HS-27A (cell line): ENCODE results near the gene CELF4.
A peak's percentile ranks its signal among the peaks of the same experiment; 100 is the strongest.

Source experiments
- DNase-seq: peaks from one replicate; pipeline ENCODE4 v3.0.0-alpha.2; 2012; ENCODE audit warnings: low read depth, missing footprints

Gene CELF4

GRCh38 chr18:37280701-37281393 is 284.8 kb downstream of the CELF4 start:
- DNase-seq = no peak

- no peak for DNase-seq
Observed at GRCh38 chr18:37277804-37278203, 287.8 kb downstream of the CELF4 start.

DNA sequence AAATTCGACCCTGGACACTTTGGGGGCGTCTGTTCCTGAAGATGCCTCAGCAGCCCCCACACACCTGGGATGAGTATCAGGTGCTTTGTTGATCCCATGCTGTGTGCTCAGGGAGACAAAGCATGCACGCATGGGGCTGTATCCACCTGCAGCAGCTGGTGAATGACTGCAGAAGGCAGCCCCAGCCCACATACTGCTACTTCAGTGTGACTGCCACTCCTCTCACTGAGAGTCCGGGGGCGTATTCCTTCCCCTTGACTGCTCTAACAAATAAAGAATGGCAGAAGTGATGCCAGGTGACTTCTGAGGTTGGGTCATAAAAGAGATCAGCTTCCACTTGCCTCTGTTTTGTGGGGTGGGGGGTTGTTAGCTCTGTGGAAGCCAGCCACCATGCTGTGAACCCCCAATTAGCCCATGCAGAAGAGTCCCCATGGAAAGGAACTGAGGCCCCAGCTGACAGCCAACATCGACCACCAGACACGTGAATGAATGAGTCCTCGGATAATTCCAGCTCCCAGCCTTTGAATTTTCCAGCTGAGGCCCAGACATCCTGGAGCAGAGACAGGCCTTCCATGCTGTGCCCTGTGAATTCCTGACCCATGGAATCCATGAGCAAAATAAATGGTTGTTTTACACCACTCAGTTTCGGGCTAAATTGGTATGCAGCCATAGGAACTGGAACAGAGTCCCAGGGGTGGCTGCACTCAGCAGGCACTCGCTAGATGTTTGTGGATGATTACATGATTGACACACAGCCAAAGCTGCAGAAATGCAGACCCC is 289.3 kb downstream of the CELF4 start:
- no peak for DNase-seq

- no peak for DNase-seq
Observed at GRCh38 chr18:37275237-37275741, 290.3 kb downstream of the CELF4 start.

DNA sequence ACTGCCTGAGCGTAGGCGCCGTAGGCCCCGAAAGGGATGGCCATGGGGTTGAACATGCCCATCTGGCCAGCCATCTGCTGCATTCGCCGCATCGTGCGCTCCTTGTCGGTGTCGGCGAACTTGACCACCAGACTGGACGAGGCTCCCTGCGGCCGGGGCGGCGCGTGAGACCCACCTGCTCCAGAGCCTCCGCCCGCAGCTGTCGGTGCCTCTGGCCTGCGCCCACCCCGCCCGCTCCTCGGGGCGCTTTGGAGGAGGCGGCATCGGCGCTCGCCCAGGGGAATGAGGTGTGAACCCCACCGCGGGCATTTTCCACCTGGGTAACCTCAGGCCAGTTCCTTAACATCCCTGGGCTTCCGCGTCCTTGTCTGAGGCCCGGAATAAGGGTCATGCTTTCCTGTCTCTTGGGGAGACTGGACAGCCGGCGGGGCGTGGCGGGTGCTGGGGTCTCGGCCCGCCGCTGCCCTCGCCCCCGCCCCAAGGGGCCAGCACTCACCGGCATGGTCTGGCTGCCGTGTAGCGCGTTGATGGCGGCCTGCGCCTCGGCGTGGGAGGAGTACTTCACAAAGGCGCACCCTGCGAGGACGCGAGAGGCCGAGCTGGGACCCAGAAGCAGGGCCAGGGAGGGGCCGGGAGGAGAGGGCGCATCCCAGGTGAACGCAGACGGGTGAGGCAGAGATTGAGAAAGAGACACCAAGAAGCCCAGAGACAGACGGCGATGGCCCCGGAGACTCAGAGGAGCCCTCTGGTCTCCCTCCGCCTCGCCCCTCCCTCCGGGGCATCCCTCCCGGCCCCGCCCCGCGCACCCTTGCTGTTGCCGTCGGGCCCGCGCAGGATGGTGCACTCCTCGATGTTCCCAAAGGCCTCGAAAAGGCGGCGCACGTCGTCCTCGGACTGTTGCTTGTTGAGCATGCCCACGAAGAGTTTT is 291.0 kb downstream of the CELF4 start:
- DNase-seq = no peak

DNA sequence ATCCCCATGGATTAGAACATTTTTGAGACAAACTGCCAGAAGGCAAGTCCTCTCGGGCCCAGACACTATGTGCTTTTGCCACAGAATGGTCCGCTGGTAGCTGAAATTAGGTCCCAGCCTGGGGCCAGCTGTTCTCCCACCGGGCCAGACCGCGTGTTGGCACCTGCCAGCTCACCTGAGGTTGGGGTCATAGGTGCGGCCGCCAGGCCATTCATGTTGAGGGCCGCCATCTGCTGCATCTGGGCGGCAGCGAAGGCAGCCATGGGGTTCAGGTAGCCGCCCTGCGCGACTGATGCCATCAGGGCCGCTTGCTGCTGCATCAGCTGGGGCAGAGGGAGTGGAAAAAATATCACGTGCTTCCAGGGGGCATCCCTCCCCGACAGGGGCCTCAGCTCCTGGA is 292.8 kb downstream of the CELF4 start:
- DNase-seq = no peak

GRCh38 chr18:37272226-37272625 is 293.4 kb downstream of the CELF4 start:
- DNase-seq = no peak

GRCh38 chr18:37270666-37271052 is 294.9 kb downstream of the CELF4 start:
- no peak for DNase-seq

GRCh38 chr18:37270038-37270665 is 295.4 kb downstream of the CELF4 start:
- DNase-seq = peak; percentile 8

- no peak for DNase-seq
Observed at GRCh38 chr18:37266290-37266689, 299.3 kb downstream of the CELF4 start.

DNA sequence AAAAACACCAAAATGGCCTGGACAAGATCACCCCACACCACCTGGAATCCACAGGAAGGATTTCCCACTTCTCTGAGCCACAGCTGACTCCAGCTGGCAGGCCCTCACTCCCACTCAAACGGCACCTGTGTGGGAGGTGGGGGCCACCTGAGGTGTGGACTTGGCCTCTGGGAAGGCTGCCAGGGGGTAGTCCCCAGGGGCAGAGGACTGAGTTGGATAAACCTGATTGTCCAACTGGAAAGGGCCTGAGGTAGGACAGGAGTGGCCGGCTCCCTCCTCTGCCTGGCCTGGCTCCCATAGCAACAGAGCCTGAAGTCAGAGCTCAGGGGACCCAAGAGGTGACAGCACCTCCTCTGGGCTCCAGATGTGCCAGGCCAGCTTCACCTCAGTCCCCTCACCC is 300.2 kb downstream of the CELF4 start:
- DNase-seq = no peak

GRCh38 chr18:37264956-37265355 is 300.6 kb downstream of the CELF4 start:
- no peak for DNase-seq

DNA sequence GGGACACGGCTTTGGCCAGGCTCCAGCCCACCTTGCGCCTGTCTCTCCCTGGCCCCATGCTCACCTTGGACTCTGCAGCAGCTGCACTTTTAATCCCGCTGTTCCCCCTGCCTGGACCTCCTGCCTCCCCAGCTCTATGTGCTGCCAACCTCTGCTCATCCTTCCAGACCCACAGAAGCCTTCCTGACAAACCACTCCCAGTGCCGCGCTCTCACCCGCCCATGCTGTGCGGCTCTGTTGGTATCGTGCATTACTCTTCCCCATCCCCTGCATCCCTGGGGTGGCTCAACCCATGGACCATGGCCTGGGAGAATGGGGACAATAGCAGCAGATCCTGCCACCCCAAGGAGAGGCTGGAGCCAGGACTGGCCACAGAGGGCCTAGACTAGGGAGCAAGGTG is 303.6 kb downstream of the CELF4 start:
- DNase-seq = no peak

DNA sequence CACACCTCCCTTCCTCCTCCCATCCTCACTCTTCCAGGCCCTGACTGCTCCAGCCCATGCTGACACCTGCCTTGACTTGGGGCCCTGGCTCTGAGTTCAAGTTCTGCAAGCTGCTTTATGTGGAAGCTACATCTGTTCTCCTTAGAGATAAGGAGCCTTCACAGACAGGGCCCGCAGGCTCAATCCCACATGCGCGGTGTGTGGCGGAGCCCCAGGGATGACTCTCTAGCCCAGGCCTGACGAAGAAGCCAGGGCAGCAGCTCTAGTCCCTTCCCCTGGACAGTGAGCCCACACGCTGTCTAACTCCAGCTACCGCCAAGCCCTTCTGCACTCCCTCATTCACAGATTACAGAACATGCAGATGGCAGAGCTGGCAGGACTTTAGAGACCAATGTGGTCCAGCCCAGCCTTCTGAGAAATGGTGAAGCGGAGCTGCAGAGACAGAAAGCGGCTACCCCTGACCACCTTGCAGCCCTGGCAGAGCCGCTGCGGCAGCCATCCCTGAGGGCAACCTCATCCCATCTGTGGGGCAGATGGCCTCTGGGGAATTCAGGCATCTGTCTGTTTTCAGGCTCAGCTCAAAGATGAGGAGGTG is 304.3 kb downstream of the CELF4 start:
- no peak for DNase-seq

- no peak for DNase-seq
Observed at GRCh38 chr18:37260367-37261093, 305.1 kb downstream of the CELF4 start.

DNA sequence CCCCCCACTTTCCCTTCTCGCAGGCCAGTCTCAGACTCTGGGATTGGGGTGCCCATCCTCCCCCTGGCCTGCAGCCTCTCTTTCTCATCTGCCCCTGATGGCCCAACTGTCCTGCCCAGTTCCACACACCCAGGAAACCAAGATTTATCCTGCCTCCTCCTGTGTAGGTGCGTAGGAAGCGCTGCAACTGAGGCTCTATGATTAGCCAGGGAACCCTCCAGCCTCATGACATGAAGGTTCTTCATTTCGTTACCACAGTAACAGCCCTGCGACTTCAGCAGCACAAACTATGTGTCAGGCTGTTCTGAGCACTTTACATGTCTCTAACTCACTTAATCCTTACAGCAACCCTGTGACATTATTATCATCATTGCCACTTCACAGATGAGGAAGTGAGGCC is 305.9 kb downstream of the CELF4 start:
- no peak for DNase-seq

DNA sequence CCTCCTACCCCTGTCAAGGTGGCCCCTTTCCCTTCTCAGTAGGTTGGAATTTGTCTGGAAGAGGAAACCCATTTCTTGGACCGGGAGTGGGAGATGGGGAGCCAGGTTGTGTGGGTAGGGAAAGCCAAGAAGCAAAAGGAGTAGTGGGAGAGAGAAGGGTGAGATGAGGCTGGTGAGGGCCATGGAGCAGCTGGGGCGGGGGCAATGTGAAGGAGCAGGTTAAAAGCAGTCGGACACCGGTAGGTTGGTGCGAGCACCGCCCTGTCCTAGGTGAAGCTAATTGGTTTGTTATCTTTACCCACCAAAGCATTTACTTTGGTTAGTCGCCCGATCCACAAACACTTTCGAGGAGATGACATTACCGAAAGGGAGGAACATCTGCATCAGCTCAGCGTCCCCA is 306.8 kb downstream of the CELF4 start:
- DNase-seq = no peak

DNA sequence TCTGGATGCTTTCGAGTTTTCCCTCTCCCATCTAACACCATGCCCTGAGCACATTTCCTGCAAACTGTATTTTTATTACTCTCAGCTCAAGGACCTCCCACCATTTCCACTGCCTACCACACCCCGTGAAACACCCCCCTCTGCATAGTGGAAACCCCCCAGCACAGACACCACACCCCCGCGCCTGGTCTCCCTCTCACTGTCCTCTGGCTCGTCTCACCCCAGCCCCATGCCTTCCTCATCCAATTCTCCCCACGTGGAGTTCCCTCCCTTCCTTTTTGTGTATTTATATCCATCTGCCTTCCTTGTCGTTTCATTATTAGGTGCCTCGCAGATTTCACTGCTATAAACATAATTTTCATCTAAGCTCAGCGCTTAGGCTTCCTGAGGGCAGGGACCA is 307.5 kb downstream of the CELF4 start:
- no peak for DNase-seq

GRCh38 chr18:37254973-37255372 is 310.6 kb downstream of the CELF4 start:
- DNase-seq = no peak

GRCh38 chr18:37254236-37254754 is 311.3 kb downstream of the CELF4 start:
- DNase-seq = no peak
